PC-9 (cell line): ENCODE results near the gene SLC39A3.

Experiments
- EZH2 ChIP-seq: fragments of 200-600 bp; sonication (generic); IDR thresholded peaks from 2 replicates; pipeline ENCODE4 v1.8.0; 2017; ENCODE audit warnings: antibody characterized with exemption, low read depth
- TF ChIP-seq, protein P1 (sequence below): fragments of 200-600 bp; sonication (generic); conservative IDR thresholded peaks from 2 replicates; pipeline ENCODE4 v1.6.1; 2017; ENCODE audit warnings: mixed run types, antibody characterized with exemption, mild to moderate bottlenecking, moderate library complexity

- TF ChIP-seq EZH2: no peak
- TF ChIP-seq, protein P1, sequence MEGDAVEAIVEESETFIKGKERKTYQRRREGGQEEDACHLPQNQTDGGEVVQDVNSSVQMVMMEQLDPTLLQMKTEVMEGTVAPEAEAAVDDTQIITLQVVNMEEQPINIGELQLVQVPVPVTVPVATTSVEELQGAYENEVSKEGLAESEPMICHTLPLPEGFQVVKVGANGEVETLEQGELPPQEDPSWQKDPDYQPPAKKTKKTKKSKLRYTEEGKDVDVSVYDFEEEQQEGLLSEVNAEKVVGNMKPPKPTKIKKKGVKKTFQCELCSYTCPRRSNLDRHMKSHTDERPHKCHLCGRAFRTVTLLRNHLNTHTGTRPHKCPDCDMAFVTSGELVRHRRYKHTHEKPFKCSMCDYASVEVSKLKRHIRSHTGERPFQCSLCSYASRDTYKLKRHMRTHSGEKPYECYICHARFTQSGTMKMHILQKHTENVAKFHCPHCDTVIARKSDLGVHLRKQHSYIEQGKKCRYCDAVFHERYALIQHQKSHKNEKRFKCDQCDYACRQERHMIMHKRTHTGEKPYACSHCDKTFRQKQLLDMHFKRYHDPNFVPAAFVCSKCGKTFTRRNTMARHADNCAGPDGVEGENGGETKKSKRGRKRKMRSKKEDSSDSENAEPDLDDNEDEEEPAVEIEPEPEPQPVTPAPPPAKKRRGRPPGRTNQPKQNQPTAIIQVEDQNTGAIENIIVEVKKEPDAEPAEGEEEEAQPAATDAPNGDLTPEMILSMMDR: no peak
Observed at GRCh38 chr19:2726160-2726855, 13.5 kb downstream of the SLC39A3 start.
